IMR-90 (cell line): ENCODE measurements around the gene FLYWCH1. TPM values are rescaled to one million over a fixed set of nuclear protein-coding genes. Genes with fewer than 3 reads are reported as not detected.
"Not testable (repeated sequence)": the region's sequence is repeated elsewhere in the genome, so short reads cannot be mapped to it uniquely, and the experiment has no call there.

Experiments
- ATAC-seq: fragments of 200-7000 bp; cut with Tn5 transposase; 2 replicates; pipeline ENCODE4 v1.9.1; 2020; ENCODE audit warnings: low read depth, mild to moderate bottlenecking, moderate library complexity
- BruUV-seq: library from RNA; stranded (reverse); fragments of 400-500 nt; replicated peaks from 2 replicates; lab custom pipeline; 2021; lab: Mats Ljungman, UMichigan
- CTCF ChIA-PET: fragments of 300-600 bp; formaldehyde crosslinking; extraction: SDS; loops from one replicate; lab custom pipeline; 2021; ENCODE audit warnings: antibody characterized with exemption; lab: Yijun Ruan, JAX
- POLR2A ChIA-PET: fragments of 300-600 bp; sonication (Branson Sonifier 250); formaldehyde crosslinking; loops from one replicate; lab custom pipeline; 2022; ENCODE audit warnings: antibody characterized with exemption; ENCODE audit not compliant: unreplicated experiment; lab: Charles Lee
- DNase-seq: peaks from one replicate; pipeline ENCODE4 v3.0.0; 2013
- H2AFZ ChIP-seq: replicated peaks from 2 replicates; pipeline ENCODE3; 2013; ENCODE audit warnings: low read length, mild to moderate bottlenecking; ENCODE audit not compliant: poor library complexity
- H2AK5ac ChIP-seq: 2 replicates; pipeline ENCODE4 v1.6.1; 2013; ENCODE audit warnings: low read depth, low read length, inconsistent platforms
- H2AK9ac ChIP-seq: replicated peaks from 2 replicates; pipeline ENCODE3; 2013; ENCODE audit warnings: mild to moderate bottlenecking, low read depth, low read length, moderate library complexity; ENCODE audit not compliant: poor library complexity
- H2BK120ac ChIP-seq: 2 replicates; pipeline ENCODE4 v1.6.1; 2013; ENCODE audit warnings: low read depth, low read length, inconsistent platforms
- H2BK15ac ChIP-seq: 3 replicates; pipeline ENCODE4 v1.6.1; 2013; ENCODE audit warnings: low read depth, low read length, inconsistent platforms
- H2BK20ac ChIP-seq: 2 replicates; pipeline ENCODE4 v1.6.1; 2013; ENCODE audit warnings: low read depth, mild to moderate bottlenecking, inconsistent platforms, low read length, moderate library complexity
- H2BK5ac ChIP-seq: 2 replicates; pipeline ENCODE4 v1.6.1; 2013; ENCODE audit warnings: mild to moderate bottlenecking, low read depth, low read length, inconsistent platforms; ENCODE audit not compliant: poor library complexity, severe bottlenecking
- H3K14ac ChIP-seq: replicated peaks from 2 replicates; pipeline ENCODE4 v1.6.1; 2013; ENCODE audit warnings: low read depth, low read length, inconsistent platforms
- H3K18ac ChIP-seq: 2 replicates; pipeline ENCODE4 v1.6.1; 2013; ENCODE audit warnings: low read depth, low read length, control low read depth
- H3K23ac ChIP-seq: 2 replicates; pipeline ENCODE4 v1.6.1; 2013; ENCODE audit warnings: low read depth, low read length, inconsistent platforms
- H3K27ac ChIP-seq: 2 replicates; pipeline ENCODE4 v1.5.1; 2013; ENCODE audit warnings: mild to moderate bottlenecking, control low read depth, low read length; ENCODE audit not compliant: insufficient read depth
- H3K27me3 ChIP-seq: 2 replicates; pipeline ENCODE4 v1.6.1; 2013; ENCODE audit warnings: low read length; ENCODE audit not compliant: control insufficient read depth, insufficient read depth
- H3K36me3 ChIP-seq: 2 replicates; pipeline ENCODE4 v1.6.1; 2013; ENCODE audit warnings: low read length, mixed read lengths; ENCODE audit not compliant: control insufficient read depth, insufficient read depth
- H3K4ac ChIP-seq: 2 replicates; pipeline ENCODE4 v1.6.1; 2013; ENCODE audit warnings: low read depth, low read length, inconsistent platforms
- H3K4me1 ChIP-seq: 2 replicates; pipeline ENCODE4 v1.6.1; 2013; ENCODE audit warnings: low read length, mixed read lengths; ENCODE audit not compliant: control insufficient read depth, insufficient read depth
- H3K4me2 ChIP-seq: 2 replicates; pipeline ENCODE4 v1.6.1; 2013; ENCODE audit warnings: low read depth, mild to moderate bottlenecking, control low read depth, low read length, moderate library complexity
- H3K4me3 ChIP-seq: 2 replicates; pipeline ENCODE4 v1.5.1; 2013; ENCODE audit warnings: low read depth, mild to moderate bottlenecking, control low read depth, low read length, moderate library complexity; ENCODE audit not compliant: insufficient read depth
- H3K56ac ChIP-seq: 2 replicates; pipeline ENCODE4 v1.6.1; 2013; ENCODE audit warnings: low read length, inconsistent platforms; ENCODE audit not compliant: insufficient read depth; ENCODE audit errors: extremely low read depth
- H3K79me1 ChIP-seq, 2 experiments: 2 replicates each; pipeline ENCODE4 v1.6.1; 2013; ENCODE audit warnings: low read length in 2 of 2, inconsistent platforms in 1 of 2, low read depth in 1 of 2
- H3K9ac ChIP-seq: 2 replicates; pipeline ENCODE4 v1.6.1; 2013; ENCODE audit warnings: low read depth, low read length, control low read depth
- H3K9me1 ChIP-seq: 2 replicates; pipeline ENCODE4 v1.6.1; 2013; ENCODE audit warnings: low read length, inconsistent platforms; ENCODE audit not compliant: insufficient read depth
- H3K9me3 ChIP-seq: 2 replicates; pipeline ENCODE4 v1.6.1; 2013; ENCODE audit warnings: low read length; ENCODE audit not compliant: control insufficient read depth, insufficient read depth
- H4K20me1 ChIP-seq: 2 replicates; pipeline ENCODE4 v1.6.1; 2013; ENCODE audit warnings: low read length, inconsistent platforms; ENCODE audit not compliant: insufficient read depth
- H4K5ac ChIP-seq: 2 replicates; pipeline ENCODE4 v1.6.1; 2013; ENCODE audit warnings: mild to moderate bottlenecking, low read depth, low read length, control low read depth
- H4K8ac ChIP-seq, 2 experiments: 2 replicates each; pipeline ENCODE4 v1.6.1; 2013; ENCODE audit warnings: low read depth in 2 of 2, low read length in 2 of 2, control low read depth in 1 of 2, inconsistent platforms in 1 of 2
- H4K91ac ChIP-seq: 2 replicates; pipeline ENCODE4 v1.6.1; 2013; ENCODE audit warnings: low read depth, low read length, inconsistent platforms; ENCODE audit not compliant: insufficient read depth
- WGBS, 2 experiments: methylation state at CpG; one replicate each; pipeline versions ENCODE4 v1.1.5 to v1.1.7; 2013; ENCODE audit warnings: missing lambda C conversion rate in 2 of 2; ENCODE audit not compliant: insufficient read length in 1 of 2; ENCODE audit errors: extremely low coverage in 2 of 2; 5-methylcytosine and 5-hydroxymethylcytosine counted together
- dilution Hi-C: fragments of 300-500 bp; cut with HindIII; formaldehyde crosslinking; loops from one replicate; pipeline ENCODE4 v1.14.3; 2018; ENCODE audit warnings: low sequenced_read_pairs; ENCODE audit not compliant: unreplicated experiment
- in situ Hi-C: fragments of 300-500 bp; cut with MboI; formaldehyde crosslinking; loops from 3 replicates; pipeline ENCODE4 v1.14.3; 2019; ENCODE audit warnings: low sequenced_read_pairs, inconsistent platforms, mixed read lengths
- intact Hi-C: fragments of 100-400 bp; cut with micrococcal nuclease; formaldehyde crosslinking; loops from 2 replicates; pipeline ENCODE4 v1.10.0; 2022
- polyA plus RNA-seq, 3 experiments: library from polyadenylated mRNA; depleted of rRNA; stranded (reverse); fragments of >200 nt; gene quantifications; 2 replicates each; pipeline ENCODE4 v1.2.3, GENCODE V29; 2012; ENCODE audit warnings: low replicate concordance in 1 of 3
- total RNA-seq: library from RNA; depleted of rRNA; stranded (reverse); fragments of >200 nt; gene quantifications from 2 replicates; pipeline ENCODE4 v1.2.3, GENCODE V29; 2012

FLYWCH1 gene
- total and polyA plus RNA-seq, 2 of the 4 experiments (the other 2 are of a cell fraction), result 14.3 to 25.2 TPM

- H2BK5ac ChIP-seq, H3K9me1 ChIP-seq, H2AK5ac ChIP-seq, H2AK9ac ChIP-seq, H3K4ac ChIP-seq, H3K56ac ChIP-seq, H3K14ac ChIP-seq, DNase-seq, ATAC-seq, H3K9ac ChIP-seq, dilution Hi-C loops, H3K4me2 ChIP-seq, BruUV-seq, H3K23ac ChIP-seq, H2AFZ ChIP-seq, H3K18ac ChIP-seq, H4K91ac ChIP-seq, H2BK15ac ChIP-seq, intact Hi-C loops, H4K8ac ChIP-seq, H3K4me1 ChIP-seq, in situ Hi-C loops, H4K5ac ChIP-seq, H2BK120ac ChIP-seq, H3K27me3 ChIP-seq, POLR2A ChIA-PET, H4K20me1 ChIP-seq, H3K27ac ChIP-seq, H2BK20ac ChIP-seq, H3K4me3 ChIP-seq, H3K9me3 ChIP-seq: not testable (repeated sequence)
- WGBS, 2 experiments, result 70% methylated on average over 2 of the region's 13 CpGs; no CpG with 5 or more reads in 1 of the 2 experiments
- H3K36me3 ChIP-seq, result peaks cover 44% of the 10 kb centered on the region
- CTCF ChIA-PET, result interaction anchor here (1.0 kb wide), 1 partner anchor 9 kb away, joined by 3 read pairs; no protein-coding TSS in a partner anchor
- H3K79me1 ChIP-seq, result peaks cover 6 to 25% of the 10 kb centered on the region in 2 experiments
Measured at GRCh38 chr16:2931231-2931914, 19.6 kb downstream of the FLYWCH1 start.
